Vagina (tissue), 2 donors: Measurements from ENCODE around the gene RASSF9. TPM values are rescaled to one million over a fixed set of nuclear protein-coding genes. Genes with fewer than 3 reads are reported as not detected.

ENCODE experiments used
- DNase-seq, 2 donors: peaks; one replicate each; pipeline ENCODE4 v3.0.0-alpha.2; 2017; ENCODE audit errors: extremely low spot score in 2 of 2
- H3K27ac ChIP-seq: fragments of 200-600 bp; sonication (generic); one replicate; pipeline ENCODE4 v1.5.1; 2019
- H3K27me3 ChIP-seq: fragments of 200-600 bp; sonication (generic); one replicate; pipeline ENCODE4 v1.5.1; 2019
- H3K36me3 ChIP-seq, 2 donors: fragments of 200-600 bp; sonication (generic); one replicate each; pipeline ENCODE4 v1.5.1; 2017 to 2019
- H3K4me1 ChIP-seq: fragments of 200-600 bp; sonication (generic); one replicate; pipeline ENCODE4 v1.5.1; 2019
- H3K4me3 ChIP-seq, 2 donors: fragments of 200-600 bp; sonication (generic); 1 replicate in 1 of 2; 2 replicates in 1 of 2; pipeline ENCODE4 v1.5.1; 2016 to 2019
- H3K9me3 ChIP-seq: fragments of 200-600 bp; sonication (generic); one replicate; pipeline ENCODE4 v1.5.1; 2019
- POLR2A ChIP-seq, 2 donors: fragments of 450-650 bp; IDR thresholded peaks; one replicate each; pipeline ENCODE4 v1.6.1; 2017; ENCODE audit warnings: antibody characterized with exemption in 2 of 2, mild to moderate bottlenecking in 2 of 2, moderate library complexity in 2 of 2
- POLR2AphosphoS5 ChIP-seq, 2 donors: sonication (generic); formaldehyde crosslinking; IDR thresholded peaks; one replicate each; pipeline ENCODE4 v1.9.0; 2017; ENCODE audit warnings: antibody characterized with exemption in 2 of 2, mild to moderate bottlenecking in 2 of 2, low read depth in 1 of 2; ENCODE audit not compliant: insufficient read depth in 1 of 2
- intact Hi-C: fragments of 100-400 bp; cut with DNase I; formaldehyde crosslinking; loops from one replicate; pipeline ENCODE4 v1.15.1; 2023
- total RNA-seq: library from RNA; depleted of rRNA; stranded (reverse); fragments of >200 nt; gene quantifications from one replicate; pipeline ENCODE4 v1.2.3, GENCODE V29; 2016
- TF ChIP-seq, protein P1 (sequence below), 3 experiments: fragments of 450-650 bp in 2 of 3; fragments of 200-600 bp in 1 of 3; sonication (generic) in 1 of 3; IDR thresholded peaks; one replicate each; pipeline ENCODE4 v1.5.1; 2017 to 2019; ENCODE audit warnings: antibody characterized with exemption in 3 of 3, mild to moderate bottlenecking in 2 of 3, moderate library complexity in 2 of 3

Gene RASSF9
- total RNA-seq, 1 donor from 2014 or later: 1.7 TPM

DNA sequence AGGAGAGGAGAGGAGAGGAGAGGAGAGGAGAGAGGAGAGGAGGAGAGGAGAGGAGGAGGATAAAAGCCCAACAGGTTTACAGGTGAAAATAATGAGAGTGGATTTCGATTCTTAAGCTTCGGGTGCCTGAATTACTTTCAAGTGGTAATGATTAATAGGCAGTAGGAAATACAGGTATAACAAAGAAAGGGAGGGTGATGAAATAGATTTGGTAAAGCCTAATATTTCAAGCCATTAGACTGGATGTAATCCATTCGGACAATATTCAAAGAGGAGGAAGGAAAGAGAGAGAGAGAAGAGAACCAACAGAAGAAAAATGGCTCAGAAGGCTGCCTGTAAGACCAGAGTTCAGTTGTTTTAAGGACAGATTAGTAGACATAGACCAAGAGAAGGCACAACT is 76.6 kb downstream of the RASSF9 start:
- H3K36me3 ChIP-seq: no peaks in the 10 kb centered on the region
- no peak overlapping the region for H3K27ac ChIP-seq
- H3K27me3 ChIP-seq: no peaks in the 10 kb centered on the region
- H3K4me1 ChIP-seq: no peaks in the 10 kb centered on the region
- no peaks in the 10 kb centered on the region for H3K9me3 ChIP-seq
- DNase-seq: no peak
- TF ChIP-seq POLR2AphosphoS5 (IDR thresholded peaks at IDR 0.05; ENCODE audit: insufficient read depth in 1 of 2, low read depth in 1 of 2) (no peak), POLR2A (IDR thresholded peaks at IDR 0.05) (no peak)
- TF ChIP-seq, protein P1, sequence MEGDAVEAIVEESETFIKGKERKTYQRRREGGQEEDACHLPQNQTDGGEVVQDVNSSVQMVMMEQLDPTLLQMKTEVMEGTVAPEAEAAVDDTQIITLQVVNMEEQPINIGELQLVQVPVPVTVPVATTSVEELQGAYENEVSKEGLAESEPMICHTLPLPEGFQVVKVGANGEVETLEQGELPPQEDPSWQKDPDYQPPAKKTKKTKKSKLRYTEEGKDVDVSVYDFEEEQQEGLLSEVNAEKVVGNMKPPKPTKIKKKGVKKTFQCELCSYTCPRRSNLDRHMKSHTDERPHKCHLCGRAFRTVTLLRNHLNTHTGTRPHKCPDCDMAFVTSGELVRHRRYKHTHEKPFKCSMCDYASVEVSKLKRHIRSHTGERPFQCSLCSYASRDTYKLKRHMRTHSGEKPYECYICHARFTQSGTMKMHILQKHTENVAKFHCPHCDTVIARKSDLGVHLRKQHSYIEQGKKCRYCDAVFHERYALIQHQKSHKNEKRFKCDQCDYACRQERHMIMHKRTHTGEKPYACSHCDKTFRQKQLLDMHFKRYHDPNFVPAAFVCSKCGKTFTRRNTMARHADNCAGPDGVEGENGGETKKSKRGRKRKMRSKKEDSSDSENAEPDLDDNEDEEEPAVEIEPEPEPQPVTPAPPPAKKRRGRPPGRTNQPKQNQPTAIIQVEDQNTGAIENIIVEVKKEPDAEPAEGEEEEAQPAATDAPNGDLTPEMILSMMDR (IDR thresholded peaks at IDR 0.05): no peak
- H3K4me3 ChIP-seq: no peak overlapping the region
- intact Hi-C loops: loop anchor here (5.0 kb wide), 1 partner anchor 1303 kb away; no protein-coding TSS in a partner anchor

DNA sequence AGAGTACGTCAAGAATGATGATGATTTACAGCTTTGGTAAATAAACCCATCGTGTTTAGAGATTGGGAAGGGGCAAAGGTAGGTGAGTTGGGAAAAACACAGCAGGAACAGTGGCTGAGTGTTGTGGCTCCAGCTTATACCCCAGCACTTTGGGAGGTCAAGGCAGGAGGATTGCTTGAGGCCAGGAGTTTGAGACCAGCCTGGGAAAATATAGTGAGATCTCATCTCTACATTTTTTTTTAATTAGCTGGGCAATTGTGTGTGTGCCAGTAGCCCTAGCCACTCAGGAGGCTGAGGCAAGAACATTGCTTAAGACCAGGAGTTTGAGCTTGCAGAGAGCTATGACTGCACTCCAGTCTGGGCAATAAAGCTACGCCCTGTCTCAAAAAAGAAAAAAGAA is 77.1 kb downstream of the RASSF9 start:
- no peaks in the 10 kb centered on the region for H3K9me3 ChIP-seq
- H3K4me3 ChIP-seq: no peak overlapping the region
- H3K4me1 ChIP-seq: no peaks in the 10 kb centered on the region
- H3K27me3 ChIP-seq: no peaks in the 10 kb centered on the region
- no peak for DNase-seq
- TF ChIP-seq POLR2A (IDR thresholded peaks at IDR 0.05): no peak
- no peak overlapping the region for H3K27ac ChIP-seq
- intact Hi-C loops: loop anchor here (5.0 kb wide), 1 partner anchor 1303 kb away; no protein-coding TSS in a partner anchor
- H3K36me3 ChIP-seq: no peaks in the 10 kb centered on the region

DNA sequence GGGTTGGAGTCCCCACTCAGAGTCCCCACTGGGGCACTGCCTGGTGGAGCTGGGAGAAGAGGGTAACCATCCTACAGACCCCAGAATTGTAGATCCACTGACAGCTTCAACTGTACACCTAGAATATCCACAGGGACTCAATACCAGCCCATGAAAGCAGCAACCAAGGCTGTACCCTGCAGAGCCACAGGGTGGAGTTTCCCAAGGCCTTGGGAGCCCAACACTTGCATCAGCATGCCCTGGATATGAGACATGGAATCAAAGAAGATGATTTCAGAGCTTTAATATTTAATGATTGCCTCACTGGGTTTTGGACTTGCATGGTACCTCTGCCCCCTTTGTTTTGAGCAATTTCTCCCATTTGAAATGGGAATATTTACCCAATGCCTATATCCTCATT is 80.4 kb downstream of the RASSF9 start:
- no peak for DNase-seq
- Histone ChIP-seq H3K4me3 (no peak overlapping the region), H3K36me3 (no peaks in the 10 kb centered on the region), H3K27me3 (no peaks in the 10 kb centered on the region), H3K9me3 (no peaks in the 10 kb centered on the region), H3K27ac (no peak overlapping the region), H3K4me1 (no peaks in the 10 kb centered on the region)
- intact Hi-C loops: loop anchor here (5.0 kb wide), 1 partner anchor 1307 kb away; no protein-coding TSS in a partner anchor
- TF ChIP-seq POLR2AphosphoS5 (IDR thresholded peaks at IDR 0.05; ENCODE audit: insufficient read depth in 1 of 2, low read depth in 1 of 2): no peak

Other genes with a start within 250 kb of the RASSF9 start
- gene NTS, start 37.9 kb upstream of the RASSF9 start, total RNA-seq: 2.5 TPM